GM23338 (cell line): ENCODE results near the gene UHRF1. TPM values are rescaled to one million over a fixed set of nuclear protein-coding genes. Genes with fewer than 3 reads are reported as not detected.

Source experiments
- ATAC-seq: fragments of 200-7000 bp; cut with Tn5 transposase; 3 replicates; pipeline ENCODE4 v1.9.1; 2020
- DNase-seq: peaks from one replicate; pipeline ENCODE4 v3.0.0-alpha.2; 2015; ENCODE audit warnings: low spot score
- H2AFZ ChIP-seq: fragments of 200-600 bp; sonication (generic); 2 replicates; pipeline ENCODE4 v1.8.0; 2016; ENCODE audit warnings: antibody characterized with exemption, mild to moderate bottlenecking, moderate library complexity
- H3F3A ChIP-seq: fragments of 200-600 bp; sonication (generic); replicated peaks from 2 replicates; pipeline ENCODE4 v1.8.0; 2017; ENCODE audit warnings: antibody characterized with exemption, mixed run types, low read depth
- H3K27ac ChIP-seq: fragments of 200-600 bp; sonication (generic); 2 replicates; pipeline ENCODE4 v1.6.1; 2016; ENCODE audit warnings: low read depth
- H3K27me3 ChIP-seq: fragments of 200-600 bp; sonication (generic); 2 replicates; pipeline ENCODE4 v1.8.0; 2016; ENCODE audit warnings: mild to moderate bottlenecking, mixed run types, moderate library complexity; ENCODE audit not compliant: insufficient read depth
- H3K36me3 ChIP-seq: fragments of 200-600 bp; sonication (generic); 2 replicates; pipeline ENCODE4 v1.8.0; 2016; ENCODE audit warnings: mild to moderate bottlenecking; ENCODE audit not compliant: insufficient read depth
- H3K4me1 ChIP-seq: fragments of 200-600 bp; sonication (generic); 2 replicates; pipeline ENCODE4 v1.8.0; 2016; ENCODE audit warnings: mild to moderate bottlenecking, moderate library complexity; ENCODE audit not compliant: insufficient read depth
- H3K4me2 ChIP-seq: fragments of 200-600 bp; sonication (generic); 2 replicates; pipeline ENCODE4 v1.7.1; 2017; ENCODE audit warnings: mixed run types
- H3K4me3 ChIP-seq: fragments of 200-600 bp; sonication (generic); 2 replicates; pipeline ENCODE4 v1.6.1; 2016; ENCODE audit warnings: mixed run types
- H3K79me2 ChIP-seq: fragments of 200-600 bp; sonication (generic); replicated peaks from 2 replicates; pipeline ENCODE4 v1.8.0; 2017; ENCODE audit warnings: mild to moderate bottlenecking; ENCODE audit not compliant: insufficient read depth
- H3K9me2 ChIP-seq: fragments of 200-600 bp; sonication (generic); 2 replicates; pipeline ENCODE4 v1.8.0; 2017; ENCODE audit not compliant: insufficient read depth
- H4K20me1 ChIP-seq: fragments of 200-600 bp; sonication (generic); replicated peaks from 2 replicates; pipeline ENCODE4 v1.8.0; 2017; ENCODE audit warnings: mild to moderate bottlenecking; ENCODE audit not compliant: insufficient read depth
- H3K27ac Mint-ChIP-seq: 2 replicates; pipeline ENCODE4 v1.8.0; 2020; ENCODE audit warnings: inconsistent platforms, mild to moderate bottlenecking, moderate library complexity, mixed read lengths
- H3K27me3 Mint-ChIP-seq: 3 replicates; pipeline ENCODE4 v1.8.0; 2022; ENCODE audit warnings: low read depth, mild to moderate bottlenecking, moderate library complexity, mixed read lengths, inconsistent platforms; ENCODE audit not compliant: insufficient read depth, poor library complexity
- H3K36me3 Mint-ChIP-seq: 3 replicates; pipeline ENCODE4 v1.8.0; 2021; ENCODE audit warnings: low read depth, mild to moderate bottlenecking, inconsistent platforms, moderate library complexity, mixed read lengths
- H3K4me1 Mint-ChIP-seq: 3 replicates; pipeline ENCODE4 v1.8.0; 2020; ENCODE audit warnings: mild to moderate bottlenecking, inconsistent platforms, mixed read lengths
- H3K4me3 Mint-ChIP-seq: 3 replicates; pipeline ENCODE4 v1.8.0; 2021; ENCODE audit warnings: moderate library complexity, mild to moderate bottlenecking, inconsistent platforms, mixed read lengths
- H3K9me3 Mint-ChIP-seq: 3 replicates; pipeline ENCODE4 v1.8.0; 2020; ENCODE audit warnings: moderate library complexity, mild to moderate bottlenecking, inconsistent platforms, mixed read lengths
- EZH2 ChIP-seq: fragments of 200-600 bp; sonication (generic); IDR thresholded peaks from one replicate; pipeline ENCODE4 v1.8.0; 2017; ENCODE audit warnings: antibody characterized with exemption, mild to moderate bottlenecking, low read depth; ENCODE audit not compliant: unreplicated experiment
- STAT1 ChIP-seq: IDR thresholded peaks from one replicate; pipeline ENCODE4 v1.6.1; 2016; ENCODE audit warnings: antibody characterized with exemption; ENCODE audit not compliant: unreplicated experiment
- polyA plus RNA-seq: library from polyadenylated mRNA; unstranded; fragments of >200 nt; fragmentation: Nextera tagmentation; extraction: Ambion mirVana; gene quantifications from 2 replicates; pipeline ENCODE4 v1.2.1, GENCODE V29; 2016
- total RNA-seq: library from RNA; depleted of rRNA; stranded (reverse); fragments of >200 nt; shearing (Covaris generic); gene quantifications from 2 replicates; pipeline ENCODE4 v1.2.3, GENCODE V29; 2014
- TF ChIP-seq, protein P1 (sequence below): IDR thresholded peaks from 2 replicates; pipeline ENCODE4 v1.6.1; 2016; ENCODE audit warnings: antibody characterized with exemption
- TF ChIP-seq, protein P2 (sequence below), 2 experiments: fragments of 200-600 bp in 1 of 2; sonication (generic) in 1 of 2; conservative IDR thresholded peaks; 2 replicates each; pipeline versions ENCODE4 v1.5.1 to v1.6.1; 2016 to 2017; ENCODE audit warnings: antibody characterized with exemption in 2 of 2, low read depth in 2 of 2, mild to moderate bottlenecking in 2 of 2, moderate library complexity in 1 of 2
- TF ChIP-seq, protein P3 (sequence below): IDR thresholded peaks from one replicate; pipeline ENCODE4 v1.6.1; 2018; ENCODE audit warnings: antibody characterized with exemption; ENCODE audit not compliant: unreplicated experiment
- TF ChIP-seq, protein P4 (sequence below): fragments of 250-450 bp; sonication (Bioruptor Pico); IDR thresholded peaks from 2 replicates; pipeline ENCODE4 v1.5.0; 2020; ENCODE audit warnings: mild to moderate bottlenecking, moderate library complexity

The UHRF1 gene
- total and polyA plus RNA-seq, 2 experiments from 2014 or later: 20.3 to 45.7 TPM

DNA sequence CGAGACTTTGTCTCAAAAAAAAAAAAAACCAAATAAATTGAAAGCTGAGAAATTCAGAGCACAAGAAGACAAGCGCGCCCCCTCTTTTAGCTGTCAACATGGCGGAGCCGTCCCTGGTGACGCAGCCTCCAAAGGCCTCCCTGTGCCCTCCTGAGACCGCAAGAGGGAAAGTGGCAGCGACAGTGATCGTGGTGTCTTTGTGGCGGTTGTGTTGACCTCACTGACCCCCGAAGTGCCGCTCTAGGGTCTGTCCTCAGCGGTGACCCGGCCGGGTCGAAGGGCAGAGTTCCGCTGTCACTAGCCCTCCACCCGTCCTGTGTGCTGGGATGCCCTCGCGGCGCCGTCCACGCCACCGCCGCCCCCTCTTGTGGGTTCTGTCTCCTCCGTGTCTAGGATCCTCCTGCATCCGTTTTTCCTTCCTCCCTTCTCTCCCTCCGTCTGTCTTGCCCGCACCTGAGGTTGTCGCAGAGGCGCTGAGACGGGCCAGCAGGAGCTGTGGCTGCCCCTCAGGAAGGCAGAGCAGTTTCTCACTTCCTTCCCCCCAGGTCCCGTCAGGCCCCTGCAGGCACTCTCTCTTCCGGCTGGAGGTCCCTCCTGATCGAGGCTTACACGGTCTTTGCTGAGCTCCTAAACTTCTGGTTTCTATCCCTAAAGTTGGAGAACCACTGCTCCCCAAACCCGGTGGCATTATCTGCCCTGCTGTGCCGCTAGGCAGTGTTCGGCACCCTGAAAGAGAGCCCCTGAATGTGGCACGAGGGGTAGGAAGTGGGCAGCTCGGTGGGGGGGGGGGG, 7.2 kb downstream of the UHRF1 start (continued):
- TF ChIP-seq, protein P1, sequence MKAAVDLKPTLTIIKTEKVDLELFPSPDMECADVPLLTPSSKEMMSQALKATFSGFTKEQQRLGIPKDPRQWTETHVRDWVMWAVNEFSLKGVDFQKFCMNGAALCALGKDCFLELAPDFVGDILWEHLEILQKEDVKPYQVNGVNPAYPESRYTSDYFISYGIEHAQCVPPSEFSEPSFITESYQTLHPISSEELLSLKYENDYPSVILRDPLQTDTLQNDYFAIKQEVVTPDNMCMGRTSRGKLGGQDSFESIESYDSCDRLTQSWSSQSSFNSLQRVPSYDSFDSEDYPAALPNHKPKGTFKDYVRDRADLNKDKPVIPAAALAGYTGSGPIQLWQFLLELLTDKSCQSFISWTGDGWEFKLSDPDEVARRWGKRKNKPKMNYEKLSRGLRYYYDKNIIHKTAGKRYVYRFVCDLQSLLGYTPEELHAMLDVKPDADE: no peak
- TF ChIP-seq, protein P2, sequence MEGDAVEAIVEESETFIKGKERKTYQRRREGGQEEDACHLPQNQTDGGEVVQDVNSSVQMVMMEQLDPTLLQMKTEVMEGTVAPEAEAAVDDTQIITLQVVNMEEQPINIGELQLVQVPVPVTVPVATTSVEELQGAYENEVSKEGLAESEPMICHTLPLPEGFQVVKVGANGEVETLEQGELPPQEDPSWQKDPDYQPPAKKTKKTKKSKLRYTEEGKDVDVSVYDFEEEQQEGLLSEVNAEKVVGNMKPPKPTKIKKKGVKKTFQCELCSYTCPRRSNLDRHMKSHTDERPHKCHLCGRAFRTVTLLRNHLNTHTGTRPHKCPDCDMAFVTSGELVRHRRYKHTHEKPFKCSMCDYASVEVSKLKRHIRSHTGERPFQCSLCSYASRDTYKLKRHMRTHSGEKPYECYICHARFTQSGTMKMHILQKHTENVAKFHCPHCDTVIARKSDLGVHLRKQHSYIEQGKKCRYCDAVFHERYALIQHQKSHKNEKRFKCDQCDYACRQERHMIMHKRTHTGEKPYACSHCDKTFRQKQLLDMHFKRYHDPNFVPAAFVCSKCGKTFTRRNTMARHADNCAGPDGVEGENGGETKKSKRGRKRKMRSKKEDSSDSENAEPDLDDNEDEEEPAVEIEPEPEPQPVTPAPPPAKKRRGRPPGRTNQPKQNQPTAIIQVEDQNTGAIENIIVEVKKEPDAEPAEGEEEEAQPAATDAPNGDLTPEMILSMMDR (conservative IDR thresholded peaks at IDR 0.05; ENCODE audit: low read depth in 2 of 2): no peak
- no peak for TF ChIP-seq EZH2

DNA sequence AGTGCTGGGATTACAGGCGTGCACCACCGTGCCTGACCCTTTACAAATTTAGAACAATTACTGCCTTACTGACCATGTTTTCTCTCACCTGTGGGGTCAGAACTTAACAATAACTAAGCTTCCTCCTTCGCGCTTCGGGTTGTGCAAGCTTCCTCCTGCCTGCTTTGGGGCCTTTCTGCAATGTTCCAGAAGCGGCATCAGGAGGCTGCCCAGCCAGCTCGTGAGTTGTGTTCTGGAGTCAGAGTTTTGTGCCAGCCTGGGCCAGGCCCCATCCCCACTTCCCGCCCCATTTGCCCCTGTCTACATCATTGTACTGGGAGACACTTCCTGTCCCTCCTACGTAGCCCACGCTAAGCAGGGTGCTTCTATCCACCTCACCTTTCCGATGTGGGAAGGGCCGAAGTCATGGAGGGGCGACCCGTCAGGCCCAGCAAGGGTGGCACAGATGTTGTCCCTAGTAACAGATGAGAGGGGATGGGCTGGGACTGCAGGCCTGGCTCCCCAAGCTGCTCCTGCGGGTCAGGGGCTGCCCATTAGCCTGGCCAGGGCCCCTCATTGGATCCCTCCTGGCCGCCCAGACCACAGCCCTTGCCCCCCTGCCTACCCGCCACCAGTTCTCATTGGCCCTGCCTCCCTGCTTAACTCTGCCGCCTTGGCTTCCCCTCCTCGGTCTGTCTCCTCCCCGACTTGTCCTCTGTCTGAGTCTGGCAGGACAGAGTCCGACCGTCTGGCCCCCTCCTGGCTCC, 13.4 kb downstream of the UHRF1 start:
- H3K4me1 Mint-ChIP-seq: peaks cover 4% of the 10 kb centered on the region
- TF ChIP-seq, protein P3, sequence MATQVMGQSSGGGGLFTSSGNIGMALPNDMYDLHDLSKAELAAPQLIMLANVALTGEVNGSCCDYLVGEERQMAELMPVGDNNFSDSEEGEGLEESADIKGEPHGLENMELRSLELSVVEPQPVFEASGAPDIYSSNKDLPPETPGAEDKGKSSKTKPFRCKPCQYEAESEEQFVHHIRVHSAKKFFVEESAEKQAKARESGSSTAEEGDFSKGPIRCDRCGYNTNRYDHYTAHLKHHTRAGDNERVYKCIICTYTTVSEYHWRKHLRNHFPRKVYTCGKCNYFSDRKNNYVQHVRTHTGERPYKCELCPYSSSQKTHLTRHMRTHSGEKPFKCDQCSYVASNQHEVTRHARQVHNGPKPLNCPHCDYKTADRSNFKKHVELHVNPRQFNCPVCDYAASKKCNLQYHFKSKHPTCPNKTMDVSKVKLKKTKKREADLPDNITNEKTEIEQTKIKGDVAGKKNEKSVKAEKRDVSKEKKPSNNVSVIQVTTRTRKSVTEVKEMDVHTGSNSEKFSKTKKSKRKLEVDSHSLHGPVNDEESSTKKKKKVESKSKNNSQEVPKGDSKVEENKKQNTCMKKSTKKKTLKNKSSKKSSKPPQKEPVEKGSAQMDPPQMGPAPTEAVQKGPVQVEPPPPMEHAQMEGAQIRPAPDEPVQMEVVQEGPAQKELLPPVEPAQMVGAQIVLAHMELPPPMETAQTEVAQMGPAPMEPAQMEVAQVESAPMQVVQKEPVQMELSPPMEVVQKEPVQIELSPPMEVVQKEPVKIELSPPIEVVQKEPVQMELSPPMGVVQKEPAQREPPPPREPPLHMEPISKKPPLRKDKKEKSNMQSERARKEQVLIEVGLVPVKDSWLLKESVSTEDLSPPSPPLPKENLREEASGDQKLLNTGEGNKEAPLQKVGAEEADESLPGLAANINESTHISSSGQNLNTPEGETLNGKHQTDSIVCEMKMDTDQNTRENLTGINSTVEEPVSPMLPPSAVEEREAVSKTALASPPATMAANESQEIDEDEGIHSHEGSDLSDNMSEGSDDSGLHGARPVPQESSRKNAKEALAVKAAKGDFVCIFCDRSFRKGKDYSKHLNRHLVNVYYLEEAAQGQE: no peak
- TF ChIP-seq, protein P2 (conservative IDR thresholded peaks at IDR 0.05; ENCODE audit: low read depth in 2 of 2): no peak
- TF ChIP-seq, protein P4, sequence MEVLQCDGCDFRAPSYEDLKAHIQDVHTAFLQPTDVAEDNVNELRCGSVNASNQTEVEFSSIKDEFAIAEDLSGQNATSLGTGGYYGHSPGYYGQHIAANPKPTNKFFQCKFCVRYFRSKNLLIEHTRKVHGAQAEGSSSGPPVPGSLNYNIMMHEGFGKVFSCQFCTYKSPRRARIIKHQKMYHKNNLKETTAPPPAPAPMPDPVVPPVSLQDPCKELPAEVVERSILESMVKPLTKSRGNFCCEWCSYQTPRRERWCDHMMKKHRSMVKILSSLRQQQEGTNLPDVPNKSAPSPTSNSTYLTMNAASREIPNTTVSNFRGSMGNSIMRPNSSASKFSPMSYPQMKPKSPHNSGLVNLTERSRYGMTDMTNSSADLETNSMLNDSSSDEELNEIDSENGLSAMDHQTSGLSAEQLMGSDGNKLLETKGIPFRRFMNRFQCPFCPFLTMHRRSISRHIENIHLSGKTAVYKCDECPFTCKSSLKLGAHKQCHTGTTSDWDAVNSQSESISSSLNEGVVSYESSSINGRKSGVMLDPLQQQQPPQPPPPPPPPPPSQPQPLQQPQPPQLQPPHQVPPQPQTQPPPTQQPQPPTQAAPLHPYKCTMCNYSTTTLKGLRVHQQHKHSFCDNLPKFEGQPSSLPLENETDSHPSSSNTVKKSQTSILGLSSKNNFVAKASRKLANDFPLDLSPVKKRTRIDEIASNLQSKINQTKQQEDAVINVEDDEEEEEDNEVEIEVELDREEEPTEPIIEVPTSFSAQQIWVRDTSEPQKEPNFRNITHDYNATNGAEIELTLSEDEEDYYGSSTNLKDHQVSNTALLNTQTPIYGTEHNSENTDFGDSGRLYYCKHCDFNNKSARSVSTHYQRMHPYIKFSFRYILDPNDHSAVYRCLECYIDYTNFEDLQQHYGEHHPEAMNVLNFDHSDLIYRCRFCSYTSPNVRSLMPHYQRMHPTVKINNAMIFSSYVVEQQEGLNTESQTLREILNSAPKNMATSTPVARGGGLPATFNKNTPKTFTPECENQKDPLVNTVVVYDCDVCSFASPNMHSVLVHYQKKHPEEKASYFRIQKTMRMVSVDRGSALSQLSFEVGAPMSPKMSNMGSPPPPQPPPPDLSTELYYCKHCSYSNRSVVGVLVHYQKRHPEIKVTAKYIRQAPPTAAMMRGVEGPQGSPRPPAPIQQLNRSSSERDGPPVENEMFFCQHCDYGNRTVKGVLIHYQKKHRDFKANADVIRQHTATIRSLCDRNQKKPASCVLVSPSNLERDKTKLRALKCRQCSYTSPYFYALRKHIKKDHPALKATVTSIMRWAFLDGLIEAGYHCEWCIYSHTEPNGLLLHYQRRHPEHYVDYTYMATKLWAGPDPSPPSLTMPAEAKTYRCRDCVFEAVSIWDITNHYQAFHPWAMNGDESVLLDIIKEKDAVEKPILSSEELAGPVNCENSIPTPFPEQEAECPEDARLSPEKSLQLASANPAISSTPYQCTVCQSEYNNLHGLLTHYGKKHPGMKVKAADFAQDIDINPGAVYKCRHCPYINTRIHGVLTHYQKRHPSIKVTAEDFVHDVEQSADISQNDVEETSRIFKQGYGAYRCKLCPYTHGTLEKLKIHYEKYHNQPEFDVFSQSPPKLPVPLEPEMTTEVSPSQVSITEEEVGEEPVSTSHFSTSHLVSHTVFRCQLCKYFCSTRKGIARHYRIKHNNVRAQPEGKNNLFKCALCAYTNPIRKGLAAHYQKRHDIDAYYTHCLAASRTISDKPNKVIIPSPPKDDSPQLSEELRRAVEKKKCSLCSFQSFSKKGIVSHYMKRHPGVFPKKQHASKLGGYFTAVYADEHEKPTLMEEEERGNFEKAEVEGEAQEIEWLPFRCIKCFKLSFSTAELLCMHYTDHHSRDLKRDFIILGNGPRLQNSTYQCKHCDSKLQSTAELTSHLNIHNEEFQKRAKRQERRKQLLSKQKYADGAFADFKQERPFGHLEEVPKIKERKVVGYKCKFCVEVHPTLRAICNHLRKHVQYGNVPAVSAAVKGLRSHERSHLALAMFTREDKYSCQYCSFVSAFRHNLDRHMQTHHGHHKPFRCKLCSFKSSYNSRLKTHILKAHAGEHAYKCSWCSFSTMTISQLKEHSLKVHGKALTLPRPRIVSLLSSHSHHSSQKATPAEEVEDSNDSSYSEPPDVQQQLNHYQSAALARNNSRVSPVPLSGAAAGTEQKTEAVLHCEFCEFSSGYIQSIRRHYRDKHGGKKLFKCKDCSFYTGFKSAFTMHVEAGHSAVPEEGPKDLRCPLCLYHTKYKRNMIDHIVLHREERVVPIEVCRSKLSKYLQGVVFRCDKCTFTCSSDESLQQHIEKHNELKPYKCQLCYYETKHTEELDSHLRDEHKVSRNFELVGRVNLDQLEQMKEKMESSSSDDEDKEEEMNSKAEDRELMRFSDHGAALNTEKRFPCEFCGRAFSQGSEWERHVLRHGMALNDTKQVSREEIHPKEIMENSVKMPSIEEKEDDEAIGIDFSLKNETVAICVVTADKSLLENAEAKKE (CRISPR knock-in tag): no peak
- no peak for TF ChIP-seq STAT1

More for the DNA sequence above, 13.4 kb downstream of the UHRF1 start:
- Mint-ChIP-seq H3K27ac (no peak overlapping the region), H3K27me3 (peaks cover 10% of the 10 kb centered on the region), H3K36me3 (peaks cover 47% of the 10 kb centered on the region), H3K4me3 (no peak overlapping the region), H3K9me3 (no peaks in the 10 kb centered on the region)
- Histone ChIP-seq H4K20me1 (peaks cover 8% of the 10 kb centered on the region; the same call in 1 of the 2 replicates), H3K4me3 (no peak overlapping the region), H3K9me2 (no peaks in the 10 kb centered on the region), H3K27ac (no peak overlapping the region), H3K4me1 (peaks cover 8% of the 10 kb centered on the region; the same call in 1 of the 2 replicates), H3K36me3 (no peaks in the 10 kb centered on the region; the same call in 1 of the 2 replicates), H2AFZ (no peak overlapping the region), H3K79me2 (peaks cover 49% of the 10 kb centered on the region), H3K4me2 (no peak overlapping the region), H3K27me3 (no peaks in the 10 kb centered on the region), H3F3A (no peaks in the 10 kb centered on the region)
- no peak for ATAC-seq
- DNase-seq: no peak
